Measurements from ENCODE around the gene OR51L1. TPM values are rescaled to one million over a fixed set of nuclear protein-coding genes. Genes with fewer than 3 reads are reported as not detected.

Gene OR51L1
- total and polyA plus RNA-seq, 2 of the 4 experiments (the other 2 are of a cell fraction) = not detected

DNA sequence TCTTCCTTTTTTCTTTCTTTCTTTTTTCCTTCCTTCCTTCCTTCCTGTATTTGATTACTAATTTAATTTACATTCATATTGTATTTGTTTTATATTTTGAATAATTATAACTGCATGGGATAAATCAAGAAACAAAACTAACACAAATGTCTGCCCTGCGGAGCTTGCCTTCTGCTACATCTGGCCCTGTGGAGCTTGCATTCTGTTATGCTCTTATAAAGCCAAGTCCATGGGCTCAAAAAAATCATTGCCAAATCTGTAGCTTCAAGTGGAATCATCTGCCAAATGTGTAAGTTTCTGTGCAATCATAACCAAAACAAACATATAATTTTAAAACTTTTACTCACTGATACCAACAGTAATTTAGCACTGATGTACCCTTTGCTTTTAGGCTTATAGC is 43.7 kb downstream of the OR51L1 start:
- Histone ChIP-seq H3K9me1 (ENCODE audit: insufficient read depth, low read length) (no peaks in the 10 kb centered on the region), H3K27me3 (ENCODE audit: control insufficient read depth, insufficient read depth, low read length) (no peaks in the 10 kb centered on the region), H3K9ac (ENCODE audit: low read depth, low read length) (no peak overlapping the region), H3K4ac (ENCODE audit: low read depth, low read length) (no peak overlapping the region), H4K91ac (ENCODE audit: insufficient read depth, low read depth, low read length) (no peak overlapping the region), H2BK5ac (ENCODE audit: low read depth, low read length, poor library complexity, severe bottlenecking) (no peak overlapping the region), H2BK120ac (ENCODE audit: low read depth, low read length) (no peak overlapping the region), H3K27ac (ENCODE audit: insufficient read depth, low read length) (no peak overlapping the region), H2BK20ac (ENCODE audit: low read depth, low read length) (no peak overlapping the region), H3K4me2 (ENCODE audit: low read depth, low read length) (no peak overlapping the region), H2AK5ac (ENCODE audit: low read depth, low read length) (no peak overlapping the region), H3K4me1 (ENCODE audit: control insufficient read depth, insufficient read depth, low read length) (no peaks in the 10 kb centered on the region), H3K4me3 (ENCODE audit: insufficient read depth, low read depth, low read length) (no peak overlapping the region), H2AFZ (replicated peaks; ENCODE audit: low read length, poor library complexity) (no peak overlapping the region), H3K18ac (ENCODE audit: low read depth, low read length) (no peak overlapping the region), H3K36me3 (ENCODE audit: control insufficient read depth, insufficient read depth, low read length) (no peaks in the 10 kb centered on the region), H4K20me1 (ENCODE audit: insufficient read depth, low read length) (no peaks in the 10 kb centered on the region), H4K8ac (ENCODE audit: low read depth in 2 of 2, low read length in 2 of 2) (no peak overlapping the region), H3K9me3 (ENCODE audit: control insufficient read depth, insufficient read depth, low read length) (no peaks in the 10 kb centered on the region), H2BK15ac (ENCODE audit: low read depth, low read length) (no peak overlapping the region), H3K14ac (replicated peaks; ENCODE audit: low read depth, low read length) (no peak overlapping the region), H3K23ac (ENCODE audit: low read depth, low read length) (no peak overlapping the region), H4K5ac (ENCODE audit: low read depth, low read length) (no peak overlapping the region), H2AK9ac (replicated peaks; ENCODE audit: low read depth, low read length, poor library complexity) (no peak overlapping the region), H3K56ac (ENCODE audit: extremely low read depth, insufficient read depth, low read length) (no peak overlapping the region), H3K79me1 (ENCODE audit: low read depth in 1 of 2, low read length in 2 of 2) (no peaks in the 10 kb centered on the region)
- ATAC-seq (ENCODE audit: low read depth) (no peak), DNase-seq (no peak)
- intact Hi-C loops (cut with micrococcal nuclease) (no loop called here), dilution Hi-C loops (cut with HindIII; ENCODE audit: low sequenced_read_pairs, unreplicated experiment) (no loop called here), in situ Hi-C loops (cut with MboI; ENCODE audit: low sequenced_read_pairs) (no loop called here)
- ChIA-PET POLR2A (ENCODE audit: unreplicated experiment) (no interaction called here), CTCF (no interaction called here)
- WGBS, 2 experiments (ENCODE audit: extremely low coverage in 2 of 2, insufficient read length in 1 of 2) = no CpG with 5 or more reads among the region's 1 CpG
- no peak for TF ChIP-seq BHLHE40 (IDR thresholded peaks at IDR 0.05; ENCODE audit: low read depth, low read length)
- TF ChIP-seq NFE2L2 (IDR thresholded peaks at IDR 0.05; ENCODE audit: low read depth, low read length) = no peak
- TF ChIP-seq CHD1 (IDR thresholded peaks at IDR 0.05; ENCODE audit: low read depth, low read length) = no peak
- no peak for TF ChIP-seq POLR2A (IDR thresholded peaks at IDR 0.05; ENCODE audit: low read depth, low read length)
- TF ChIP-seq, protein P1, sequence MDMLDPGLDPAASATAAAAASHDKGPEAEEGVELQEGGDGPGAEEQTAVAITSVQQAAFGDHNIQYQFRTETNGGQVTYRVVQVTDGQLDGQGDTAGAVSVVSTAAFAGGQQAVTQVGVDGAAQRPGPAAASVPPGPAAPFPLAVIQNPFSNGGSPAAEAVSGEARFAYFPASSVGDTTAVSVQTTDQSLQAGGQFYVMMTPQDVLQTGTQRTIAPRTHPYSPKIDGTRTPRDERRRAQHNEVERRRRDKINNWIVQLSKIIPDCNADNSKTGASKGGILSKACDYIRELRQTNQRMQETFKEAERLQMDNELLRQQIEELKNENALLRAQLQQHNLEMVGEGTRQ (IDR thresholded peaks at IDR 0.05; ENCODE audit: low read depth, low read length) = no peak
- no peak for TF ChIP-seq RAD21 (IDR thresholded peaks at IDR 0.05; ENCODE audit: low read length)
- no TSS peak for BruUV-seq (replicated peaks)
